IPS-11a (cell line): ENCODE data around the gene LPP.

ENCODE experiments used
- H3K4me3 ChIP-seq: one replicate; pipeline ENCODE4 v1.5.1; 2013; ENCODE audit warnings: low read depth, low read length, control low read depth

LPP gene

DNA sequence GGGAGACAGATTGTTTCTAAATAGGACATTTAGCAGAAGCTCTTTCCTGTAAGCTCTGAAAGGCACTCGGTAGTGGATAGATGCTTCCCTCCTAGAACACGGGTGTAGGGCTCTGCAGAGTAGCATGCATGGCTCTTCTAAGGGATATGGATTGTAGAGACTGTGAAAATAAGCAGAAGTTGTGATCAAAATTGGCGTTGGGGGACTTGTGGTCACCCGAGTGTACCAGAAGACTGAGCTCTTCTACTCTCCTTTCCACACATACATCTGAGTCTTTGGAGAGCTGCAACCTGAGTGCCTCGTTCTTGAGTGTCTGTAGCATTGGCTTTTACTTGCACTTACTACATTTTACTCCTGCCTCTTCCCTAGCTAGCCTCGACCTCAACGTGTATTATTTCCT lies 197.7 kb downstream of the LPP start:
- H3K4me3 ChIP-seq: no peak overlapping the region

DNA sequence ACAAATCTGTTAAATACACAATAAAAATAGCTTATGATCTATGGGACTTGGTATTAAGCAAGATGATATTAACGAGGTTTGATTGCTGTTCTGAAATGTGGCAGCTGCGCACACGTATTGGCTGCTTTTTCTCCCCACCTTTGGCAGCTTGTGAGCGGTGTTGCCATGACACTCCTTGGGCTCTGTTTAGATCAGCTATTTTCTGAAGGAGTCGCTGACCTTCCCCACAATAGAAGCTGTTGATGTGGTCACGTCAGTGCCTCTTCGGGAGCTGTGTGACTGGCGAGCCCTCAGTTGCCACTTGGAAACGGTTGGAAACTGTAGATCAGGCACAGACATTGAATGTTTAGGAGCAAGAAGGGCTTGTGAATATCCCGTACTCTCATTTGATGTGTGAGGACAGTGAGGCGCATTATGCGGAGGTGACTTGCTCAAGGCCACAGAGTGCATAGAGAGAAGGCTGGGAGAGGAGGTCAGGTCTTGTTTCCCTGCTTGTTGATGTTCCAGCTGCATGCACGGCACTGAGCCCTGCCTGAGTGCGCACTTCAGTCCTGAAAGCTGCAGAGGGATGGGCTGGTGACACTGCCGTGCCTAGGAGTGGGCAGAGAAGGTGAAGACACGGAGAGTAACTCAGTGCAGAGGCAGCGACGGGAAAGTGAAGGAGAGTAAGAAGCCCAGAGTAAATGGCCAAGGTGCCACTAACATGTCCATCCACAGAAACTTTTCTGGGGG lies 198.4 kb downstream of the LPP start:
- no peak overlapping the region for H3K4me3 ChIP-seq

DNA sequence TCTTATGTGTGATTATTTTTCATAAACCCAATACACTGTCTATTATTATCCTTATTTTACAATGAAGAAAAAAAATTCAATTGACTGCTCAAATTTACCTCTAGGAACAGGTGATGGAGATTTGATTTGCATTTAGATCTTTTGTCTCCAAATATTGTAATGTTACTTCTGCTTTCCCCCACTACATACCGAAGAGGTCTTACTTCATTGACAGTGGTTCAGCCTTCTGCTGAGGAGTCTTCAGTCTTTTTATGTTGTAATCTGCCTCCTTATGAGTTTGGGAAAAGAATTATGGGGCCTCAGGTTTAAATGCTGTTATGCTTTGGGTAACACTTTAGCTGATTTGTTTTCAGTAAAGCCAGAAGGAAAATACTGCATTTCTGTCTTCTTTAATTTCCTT lies 199.5 kb downstream of the LPP start:
- no peak overlapping the region for H3K4me3 ChIP-seq

DNA sequence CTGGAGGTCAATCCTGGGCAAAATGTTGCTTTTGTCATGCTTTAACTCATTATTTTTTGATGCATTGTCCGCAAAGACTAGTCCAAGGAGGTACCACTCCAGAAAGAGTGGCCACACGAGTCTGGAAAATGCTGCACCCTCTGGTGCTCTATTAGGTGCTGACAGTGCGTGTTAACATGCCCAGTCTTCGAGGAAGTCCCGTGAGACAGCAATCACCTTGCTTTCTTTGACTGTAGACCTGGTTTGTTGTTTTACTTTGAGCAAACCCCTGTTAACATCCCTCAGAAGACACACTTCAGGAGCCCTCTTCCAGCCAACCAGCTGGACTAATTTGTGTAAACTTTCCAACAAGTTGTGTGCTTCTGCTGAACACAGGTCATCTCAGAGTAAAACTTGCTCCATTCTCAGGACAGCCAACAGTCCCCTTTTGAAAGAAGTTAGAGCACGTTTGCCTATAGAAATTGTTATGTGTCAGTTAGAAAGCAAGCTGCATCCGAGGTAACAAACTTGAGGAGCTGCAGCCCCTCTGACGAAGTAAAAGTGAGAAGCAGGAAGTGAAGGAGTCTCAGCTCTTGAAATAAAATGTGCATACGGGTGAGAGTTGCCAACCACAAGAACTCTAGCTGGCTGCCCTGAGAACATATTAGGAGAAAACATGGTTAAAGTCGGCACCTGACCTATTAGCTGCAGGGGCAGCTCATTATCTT lies 205.0 kb downstream of the LPP start:
- no peak overlapping the region for H3K4me3 ChIP-seq

DNA sequence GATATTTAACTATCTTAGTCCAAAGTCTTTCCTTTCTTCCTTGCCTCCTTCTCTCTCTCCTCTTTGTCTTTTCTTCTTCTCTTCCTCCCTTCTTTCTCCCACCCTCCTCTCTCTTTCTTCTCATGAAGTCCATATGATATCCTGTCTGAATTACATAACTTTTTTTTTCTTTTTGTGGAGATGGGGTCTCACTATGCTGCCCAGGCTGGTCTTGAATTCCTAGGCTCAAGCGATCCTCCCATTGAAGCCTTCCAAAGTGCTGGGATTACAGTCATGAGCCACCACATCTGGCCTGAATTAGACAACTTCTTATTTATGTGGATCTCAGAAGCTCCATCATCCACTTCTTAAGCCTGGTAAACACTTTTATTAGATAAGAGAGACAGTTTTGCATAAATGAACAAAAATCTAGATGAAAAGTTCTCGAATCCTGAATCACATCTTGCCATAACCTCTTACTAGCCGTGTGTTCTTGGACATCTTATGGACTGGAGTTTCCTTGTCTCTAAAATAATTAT lies 206.5 kb downstream of the LPP start:
- H3K4me3 ChIP-seq: no peak overlapping the region

DNA sequence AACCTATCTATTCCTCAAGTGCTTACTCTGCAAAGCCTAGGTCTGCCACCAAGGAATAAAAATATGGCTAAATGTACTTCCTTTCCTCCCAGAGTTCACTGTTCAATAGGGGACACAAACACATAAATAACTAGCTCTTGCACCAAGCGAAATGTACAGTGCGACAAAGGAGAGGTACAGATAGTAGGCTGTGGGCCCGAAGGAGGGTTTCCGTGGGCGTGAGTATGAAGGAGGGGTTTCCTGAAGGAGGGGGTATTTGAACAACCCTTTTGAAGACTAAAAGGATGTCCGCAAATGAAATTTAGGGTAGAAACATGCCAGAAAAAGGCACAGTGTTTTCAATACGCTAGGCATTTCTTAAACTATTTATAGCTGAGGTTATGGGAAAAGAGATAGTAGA lies 207.9 kb downstream of the LPP start:
- H3K4me3 ChIP-seq: no peak overlapping the region

DNA sequence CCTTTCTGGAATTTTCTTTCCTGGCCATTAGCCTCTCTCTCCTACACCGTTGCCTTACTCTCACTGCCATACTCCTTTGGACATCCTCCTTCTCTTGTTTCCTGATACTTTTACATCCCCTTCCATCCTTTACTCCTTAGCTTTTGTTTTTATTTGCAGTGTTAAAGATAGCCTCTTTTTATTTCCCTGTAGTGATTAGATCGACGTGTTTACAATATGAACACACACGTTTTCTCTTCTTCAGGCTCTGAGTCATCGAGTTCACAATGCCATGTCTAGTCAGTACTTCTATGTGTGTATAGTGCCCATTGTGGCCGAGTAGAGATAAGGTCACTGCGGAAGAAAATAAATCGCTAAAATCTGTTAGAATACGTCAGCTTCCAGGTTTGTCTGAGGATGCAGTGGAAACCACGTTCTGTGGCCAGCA lies 208.5 kb downstream of the LPP start:
- H3K4me3 ChIP-seq: no peak overlapping the region

DNA sequence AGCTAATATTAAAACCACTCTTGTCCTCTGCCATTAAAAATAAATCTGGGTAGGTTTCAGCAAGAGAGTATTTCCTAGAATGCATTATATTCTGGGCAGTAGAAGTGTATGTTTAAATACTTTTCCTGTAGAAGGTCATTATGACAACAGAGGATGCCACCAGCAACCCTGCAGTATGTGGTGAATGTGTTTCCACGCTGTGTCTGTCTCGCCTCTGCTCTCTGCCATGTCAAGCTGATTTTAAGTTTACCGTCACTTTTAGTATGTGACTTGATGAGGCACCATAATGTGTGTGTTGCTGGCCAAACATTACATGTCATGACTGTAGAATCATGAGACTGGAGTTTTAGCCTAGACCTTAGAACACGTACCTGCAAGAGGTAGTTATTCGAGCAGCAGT lies 211.2 kb downstream of the LPP start:
- no peak overlapping the region for H3K4me3 ChIP-seq

DNA sequence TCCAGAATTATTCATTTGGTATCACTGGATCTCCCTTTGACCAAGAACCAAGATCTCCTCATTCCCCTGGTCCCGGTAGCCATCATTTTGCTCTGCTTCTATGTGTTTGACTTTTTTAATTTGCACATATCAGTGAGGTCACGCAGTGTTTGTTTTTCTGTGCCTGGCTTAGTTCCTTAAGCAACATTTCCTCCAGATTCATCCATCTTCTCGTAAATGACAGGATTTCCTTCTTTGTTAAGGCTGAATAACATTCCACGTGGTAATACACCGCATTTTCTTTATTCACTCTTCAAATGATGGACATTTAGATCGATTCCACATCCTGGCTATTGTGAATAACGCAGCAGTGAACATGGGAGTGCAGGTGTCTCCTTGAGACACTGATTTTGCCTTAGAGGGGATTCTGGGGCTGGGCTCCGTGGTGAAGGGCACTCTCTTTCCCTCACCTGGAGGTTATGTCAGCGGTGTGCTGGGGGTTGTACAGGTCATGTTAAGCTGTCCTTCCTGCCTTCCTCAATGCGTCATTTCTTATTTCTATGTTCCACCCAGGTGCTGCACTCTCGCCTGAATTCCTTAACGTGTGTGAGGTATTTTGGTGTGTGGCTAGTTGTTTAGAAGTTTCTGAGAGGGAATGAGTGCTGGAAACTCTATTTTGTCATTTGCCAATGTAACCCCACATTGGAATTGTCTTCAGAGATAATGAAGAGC lies 212.2 kb downstream of the LPP start:
- H3K4me3 ChIP-seq: no peak overlapping the region

DNA sequence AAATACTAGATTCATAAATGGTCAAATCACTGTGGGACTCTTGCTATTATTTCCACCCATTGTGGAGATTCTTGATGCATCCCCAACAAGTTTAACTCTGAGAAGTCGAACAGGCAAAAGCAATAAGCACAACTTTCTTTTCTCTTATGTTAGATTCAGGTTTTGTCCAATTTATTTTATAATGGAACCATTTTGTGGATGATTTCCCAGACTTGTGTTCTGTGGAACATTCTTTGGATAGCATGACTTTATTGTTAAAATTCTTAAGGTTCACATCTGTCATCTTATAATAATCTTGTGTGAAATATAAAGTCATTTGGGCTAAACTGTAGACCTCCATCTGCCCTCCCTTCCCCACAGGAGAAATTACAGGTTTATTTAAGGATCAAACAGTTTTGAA lies 213.7 kb downstream of the LPP start:
- no peak overlapping the region for H3K4me3 ChIP-seq

DNA sequence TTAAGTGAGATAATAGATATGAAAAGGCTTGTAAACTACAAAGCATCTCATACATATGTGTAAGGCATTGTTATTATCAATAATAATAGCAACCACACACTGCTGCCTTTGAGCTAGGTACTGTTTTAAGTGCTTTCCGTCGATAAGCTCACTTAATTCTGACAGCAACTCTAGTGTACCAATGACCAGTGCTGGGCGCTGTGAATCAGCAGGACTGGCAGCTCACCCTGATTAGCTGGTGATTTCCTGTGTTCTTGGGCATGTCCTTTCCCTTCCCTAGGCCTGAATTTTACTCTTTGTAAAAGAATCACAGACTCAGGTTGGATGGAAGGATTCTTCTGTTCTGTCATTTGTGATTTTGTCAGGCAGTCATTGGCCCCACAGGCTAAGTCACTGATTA lies 215.6 kb downstream of the LPP start:
- no peak overlapping the region for H3K4me3 ChIP-seq

DNA sequence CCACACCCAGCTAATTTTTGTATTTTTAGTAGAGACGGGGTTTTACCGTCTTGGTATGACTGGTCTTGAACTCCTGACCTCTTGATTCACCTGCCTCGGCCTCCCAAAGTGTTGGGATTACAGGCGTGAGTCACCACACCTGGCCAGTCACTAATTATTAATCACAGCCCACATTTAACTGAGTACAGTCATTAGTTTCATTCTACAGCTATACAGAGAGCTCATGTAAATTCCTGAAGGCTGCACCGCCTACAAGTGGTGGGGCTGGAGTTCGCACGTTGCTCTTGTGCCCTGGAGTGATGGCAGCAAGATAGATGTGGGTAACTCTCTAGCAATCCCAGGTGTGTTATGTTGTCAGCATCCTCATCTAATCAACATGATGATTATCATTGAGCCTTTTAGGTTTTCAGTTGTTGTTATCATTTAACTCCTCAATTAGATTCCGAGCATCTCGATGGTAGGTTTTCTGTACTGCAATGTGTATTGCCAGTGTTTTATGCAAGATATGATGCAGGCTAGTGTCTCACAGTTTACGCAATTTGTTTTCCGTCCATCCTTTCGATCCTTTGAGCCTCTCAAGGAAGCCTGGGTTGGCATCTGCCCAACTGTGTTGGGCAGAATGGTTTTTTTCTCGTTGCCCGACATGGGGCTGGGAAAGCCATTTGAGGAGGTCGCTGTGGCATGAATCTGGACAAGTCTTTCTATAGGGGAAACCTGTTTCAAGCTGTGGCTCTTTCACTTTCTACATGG lies 216.3 kb downstream of the LPP start:
- no peak overlapping the region for H3K4me3 ChIP-seq

DNA sequence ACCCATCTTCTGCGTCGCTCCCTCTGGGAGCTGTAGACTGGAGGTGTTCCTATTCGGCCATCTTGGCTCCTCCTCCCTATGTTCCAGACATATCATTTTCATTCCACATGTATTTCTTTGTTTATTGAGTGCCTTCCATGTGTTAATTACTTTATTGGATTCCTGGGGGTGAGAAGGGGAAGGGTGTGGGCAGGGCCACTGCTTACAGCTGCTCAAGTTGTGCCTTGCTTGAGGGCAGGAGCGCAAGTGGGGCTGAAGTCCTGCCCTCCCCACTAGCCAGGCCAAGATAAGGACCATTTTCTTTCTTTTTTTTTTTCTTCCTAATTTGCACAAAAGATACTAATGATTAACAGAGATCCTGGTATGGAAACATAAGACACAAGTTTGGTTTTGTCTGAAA lies 224.8 kb downstream of the LPP start:
- H3K4me3 ChIP-seq: no peak overlapping the region

DNA sequence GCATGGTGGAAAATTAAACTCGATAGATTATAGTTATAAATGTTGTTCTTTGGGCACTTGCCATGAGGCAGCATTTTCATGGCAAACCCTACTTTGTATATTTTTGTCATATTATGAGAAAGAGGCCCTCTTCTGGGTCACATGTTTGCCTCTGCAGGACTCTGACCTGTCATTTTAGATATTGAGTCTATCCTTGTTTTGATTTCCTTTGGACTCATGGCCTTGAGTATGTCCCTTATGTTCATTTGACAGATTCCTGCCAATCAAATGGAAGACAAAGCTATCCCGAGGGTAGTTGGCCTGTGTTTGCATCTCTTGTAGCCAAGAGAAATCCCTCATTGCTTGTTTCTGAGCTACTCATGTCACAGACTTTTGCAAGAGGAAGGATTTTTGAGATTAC lies 226.3 kb downstream of the LPP start:
- H3K4me3 ChIP-seq: no peak overlapping the region

DNA sequence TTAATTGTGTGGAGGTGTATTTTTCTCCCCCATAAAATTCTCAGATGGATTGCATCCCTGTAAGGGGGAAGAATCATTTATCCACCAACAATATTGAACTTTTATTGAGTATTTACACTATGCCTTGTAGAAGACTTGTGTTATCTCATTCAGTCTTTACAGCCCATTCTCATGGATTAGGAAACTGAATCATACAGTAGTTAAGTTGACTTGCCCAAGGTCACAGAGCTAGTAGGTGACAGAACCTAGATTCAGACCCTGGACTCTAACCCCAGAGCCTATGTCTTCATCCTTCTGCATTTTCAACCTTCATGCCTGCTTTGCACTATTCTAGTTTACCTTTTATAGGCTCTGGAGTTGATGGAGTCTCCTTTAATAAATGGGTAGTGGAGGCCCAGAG lies 226.8 kb downstream of the LPP start:
- H3K4me3 ChIP-seq: no peak overlapping the region

DNA sequence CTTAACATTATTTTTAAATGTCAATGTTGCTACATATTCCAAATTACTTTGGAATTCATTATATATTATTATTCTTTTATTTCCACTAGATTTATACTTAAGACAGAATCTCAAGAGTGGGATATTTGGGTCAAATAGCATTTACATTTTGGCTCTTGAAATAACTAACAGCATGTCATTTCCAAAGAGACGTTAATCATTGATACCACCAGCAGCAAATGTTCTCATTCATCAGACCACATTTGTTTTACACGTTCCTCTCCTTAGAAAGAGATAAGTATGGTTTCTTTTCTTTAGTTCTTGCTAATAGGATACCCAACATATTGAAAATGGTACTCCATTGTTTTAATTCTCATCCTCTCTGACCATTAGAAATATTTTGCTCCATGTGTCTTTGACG lies 229.8 kb downstream of the LPP start:
- no peak overlapping the region for H3K4me3 ChIP-seq

DNA sequence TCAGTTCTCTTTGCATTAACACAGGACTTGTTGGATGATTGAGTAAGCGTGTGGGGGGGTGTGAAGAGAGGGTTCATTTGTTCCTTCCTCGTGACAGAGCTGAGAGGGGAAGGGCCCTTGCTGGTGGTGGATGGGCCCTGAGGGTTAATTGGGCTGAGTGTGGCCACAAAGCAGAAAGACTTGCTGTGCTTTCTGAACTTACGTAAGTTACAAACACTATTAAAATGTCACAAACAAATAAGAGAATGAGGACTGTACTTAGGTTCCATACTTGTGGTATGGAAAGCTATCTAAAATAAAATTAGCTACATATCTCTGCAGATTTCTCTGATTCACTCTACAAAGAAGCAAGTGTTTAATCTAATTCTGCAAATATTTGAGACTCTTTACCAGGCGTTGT lies 231.3 kb downstream of the LPP start:
- H3K4me3 ChIP-seq: no peak overlapping the region

DNA sequence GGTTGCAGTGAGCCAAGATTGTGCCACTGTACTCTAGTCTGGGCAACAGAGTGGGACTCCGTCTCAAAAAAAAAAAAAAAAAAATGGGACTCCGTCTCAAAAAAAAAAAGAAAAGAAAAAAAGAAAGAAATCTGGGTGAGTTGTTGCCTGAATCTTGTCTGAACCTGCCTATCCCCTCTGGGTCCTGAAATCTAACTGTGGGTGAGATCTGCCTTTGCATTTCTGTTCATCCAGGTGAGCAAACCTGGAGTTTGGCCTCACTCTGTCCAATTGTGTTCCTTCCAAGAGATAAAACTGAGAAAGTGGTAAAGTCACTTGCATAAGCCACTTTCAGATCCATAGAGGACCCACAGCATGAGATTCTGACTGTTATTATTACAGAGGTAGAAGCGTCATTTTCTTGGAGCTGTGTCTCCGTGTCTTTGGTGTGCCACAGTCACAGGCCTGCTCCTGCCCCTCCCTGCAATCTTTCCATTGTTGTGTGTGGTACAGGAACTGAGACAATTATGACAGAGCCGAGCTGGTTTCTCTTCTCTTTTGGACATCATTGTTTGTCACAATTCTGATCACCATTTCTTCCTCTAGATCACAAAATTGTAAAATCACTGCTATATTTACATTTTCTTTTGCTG lies 235.9 kb downstream of the LPP start:
- no peak overlapping the region for H3K4me3 ChIP-seq

DNA sequence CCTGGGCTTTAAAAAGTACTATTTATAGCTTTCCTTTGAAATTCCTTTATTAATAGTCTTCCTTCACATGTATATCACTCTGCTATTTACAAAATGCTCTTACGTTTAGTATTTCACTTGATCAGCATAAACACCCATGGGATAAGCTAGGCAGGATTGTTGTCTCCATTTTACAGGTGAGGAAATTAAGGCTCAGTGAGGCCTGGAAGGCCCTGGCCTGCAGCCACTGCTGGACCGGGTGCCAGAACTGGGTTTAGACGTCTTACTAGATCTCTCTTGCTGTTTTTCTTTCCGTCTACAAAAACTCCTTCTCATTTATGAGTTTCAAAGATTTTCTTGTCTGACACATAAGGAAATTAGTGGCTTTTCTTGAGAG lies 236.4 kb downstream of the LPP start:
- H3K4me3 ChIP-seq: no peak overlapping the region

DNA sequence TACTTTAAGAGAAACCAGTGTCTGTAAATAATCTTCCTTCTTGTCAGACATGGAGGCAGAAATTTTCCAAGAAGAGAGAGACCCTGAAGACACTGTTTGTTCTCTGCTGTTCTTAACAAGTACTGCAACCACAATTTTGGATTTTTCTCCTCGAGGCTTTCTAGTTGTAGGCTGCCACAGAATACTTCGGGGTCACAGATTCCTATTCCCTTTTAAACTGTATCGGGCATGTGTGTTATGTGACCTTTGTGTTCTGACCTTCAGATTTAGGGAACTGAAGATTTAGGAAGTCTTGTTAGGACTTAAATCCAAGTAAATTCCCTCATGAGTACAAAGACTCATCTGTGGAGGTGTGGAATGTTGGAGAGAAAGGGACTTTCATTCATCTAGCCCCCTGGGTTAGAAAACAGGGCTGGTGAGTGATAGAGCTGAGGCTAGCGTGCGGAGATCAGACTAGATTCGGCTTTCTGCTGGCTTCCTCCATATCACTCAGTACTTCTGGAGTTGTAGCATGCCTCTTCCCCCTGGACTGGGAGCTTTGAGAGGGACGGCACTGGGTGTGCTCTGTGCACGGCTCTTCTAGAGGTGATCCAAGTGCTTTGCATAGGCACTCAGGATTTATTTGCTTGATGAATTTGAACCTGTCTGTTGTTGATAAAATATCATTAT lies 237.0 kb downstream of the LPP start:
- no peak overlapping the region for H3K4me3 ChIP-seq
